ENCODE results near the gene FAM53B.
"Not testable (repeated sequence)": the region's sequence is repeated elsewhere in the genome, so short reads cannot be mapped to it uniquely, and the experiment has no call there.

Gene FAM53B

GRCh38 chr10:124588341-124588735 is 155.8 kb downstream of the FAM53B start:
- H3K4me1 ChIP-seq (ENCODE audit: control insufficient read depth, low read depth, low read length); H3K27ac ChIP-seq (ENCODE audit: low read length); H3K27me3 ChIP-seq (ENCODE audit: control insufficient read depth, insufficient read depth, low read length); H3K4me3 ChIP-seq (ENCODE audit: low read length); H3K36me3 ChIP-seq (ENCODE audit: control insufficient read depth, low read depth, low read length); H3K9me3 ChIP-seq (ENCODE audit: control insufficient read depth, low read depth, low read length); H3K9ac ChIP-seq (ENCODE audit: low read length): not testable (repeated sequence)

DNA sequence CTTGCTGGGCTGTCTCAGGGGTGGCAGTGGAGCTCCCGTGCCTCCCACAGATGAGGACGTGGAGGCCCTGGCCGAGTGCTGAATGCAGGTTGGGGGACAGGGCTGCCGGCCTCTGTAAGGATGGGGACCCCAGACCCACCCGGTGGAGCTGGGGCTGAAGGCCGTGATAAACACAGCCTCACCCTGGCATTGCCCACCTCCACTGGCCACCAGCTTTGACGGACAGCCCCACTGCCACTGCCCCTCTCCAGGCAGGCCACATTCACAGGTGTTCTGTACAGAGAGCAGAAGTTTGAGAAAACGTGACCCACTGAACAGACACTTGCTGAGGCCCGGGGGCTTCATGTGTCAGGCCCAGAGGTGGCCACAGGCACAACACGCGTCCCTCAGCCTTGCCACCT is 156.4 kb downstream of the FAM53B start:
- Histone ChIP-seq H3K27ac (ENCODE audit: low read length) (no peak overlapping the region), H3K36me3 (ENCODE audit: control insufficient read depth, low read depth, low read length) (no peaks in the 10 kb centered on the region), H3K27me3 (ENCODE audit: control insufficient read depth, insufficient read depth, low read length) (no peaks in the 10 kb centered on the region), H3K9me3 (ENCODE audit: control insufficient read depth, low read depth, low read length) (no peaks in the 10 kb centered on the region), H3K4me1 (ENCODE audit: control insufficient read depth, low read depth, low read length) (no peaks in the 10 kb centered on the region), H3K9ac (ENCODE audit: low read length) (no peak overlapping the region), H3K4me3 (ENCODE audit: low read length) (no peak overlapping the region)

DNA sequence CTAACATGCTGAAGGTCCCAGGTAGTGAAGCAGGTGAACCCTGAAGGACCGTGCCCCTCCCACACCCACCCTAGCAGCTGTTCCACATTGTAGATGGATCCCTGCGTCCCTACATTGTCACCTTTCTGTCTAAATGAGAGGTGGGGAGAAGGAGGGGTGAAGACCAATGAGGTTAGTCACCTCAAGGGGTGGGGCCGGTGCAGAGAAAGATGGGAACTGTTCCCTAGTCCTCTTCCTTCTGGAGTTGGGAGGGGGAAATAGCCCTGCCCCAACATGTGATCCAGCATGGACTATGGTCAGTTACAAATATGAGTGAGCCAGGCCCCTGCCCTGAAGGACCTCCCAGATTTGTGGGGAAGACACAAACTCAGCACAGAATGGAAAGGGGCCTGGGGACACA is 158.0 kb downstream of the FAM53B start:
- H3K4me1 ChIP-seq (ENCODE audit: control insufficient read depth, low read depth, low read length) = no peaks in the 10 kb centered on the region
- H3K9me3 ChIP-seq (ENCODE audit: control insufficient read depth, low read depth, low read length) = no peaks in the 10 kb centered on the region
- H3K27me3 ChIP-seq (ENCODE audit: control insufficient read depth, insufficient read depth, low read length) = no peaks in the 10 kb centered on the region
- no peak overlapping the region for H3K9ac ChIP-seq (ENCODE audit: low read length)
- no peak overlapping the region for H3K27ac ChIP-seq (ENCODE audit: low read length)
- no peak overlapping the region for H3K4me3 ChIP-seq (ENCODE audit: low read length)
- no peaks in the 10 kb centered on the region for H3K36me3 ChIP-seq (ENCODE audit: control insufficient read depth, low read depth, low read length)

DNA sequence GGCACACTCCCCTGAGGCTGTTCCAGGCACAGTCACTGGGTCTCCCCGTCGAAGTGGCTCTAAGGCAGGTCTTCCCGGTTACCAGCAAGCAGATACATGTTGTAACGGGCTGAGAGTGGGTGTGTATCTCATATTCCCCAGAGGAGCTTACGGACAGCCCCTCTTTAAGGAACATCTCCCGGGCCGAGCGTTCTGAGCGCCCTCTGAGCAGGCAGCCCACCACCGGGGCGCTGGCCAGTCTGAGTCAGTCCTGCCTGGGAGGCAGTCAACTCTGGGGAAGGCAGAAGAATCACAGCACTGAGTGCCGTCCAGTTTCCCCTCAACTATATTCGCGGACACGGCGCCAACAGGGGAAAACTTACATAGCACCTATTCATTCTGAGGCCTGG is 165.2 kb downstream of the FAM53B start:
- no peaks in the 10 kb centered on the region for H3K9me3 ChIP-seq (ENCODE audit: control insufficient read depth, low read depth, low read length)
- no peak overlapping the region for H3K4me3 ChIP-seq (ENCODE audit: low read length)
- no peak overlapping the region for H3K9ac ChIP-seq (ENCODE audit: low read length)
- no peaks in the 10 kb centered on the region for H3K36me3 ChIP-seq (ENCODE audit: control insufficient read depth, low read depth, low read length)
- H3K4me1 ChIP-seq (ENCODE audit: control insufficient read depth, low read depth, low read length) = no peaks in the 10 kb centered on the region
- no peak overlapping the region for H3K27ac ChIP-seq (ENCODE audit: low read length)
- no peaks in the 10 kb centered on the region for H3K27me3 ChIP-seq (ENCODE audit: control insufficient read depth, insufficient read depth, low read length)

DNA sequence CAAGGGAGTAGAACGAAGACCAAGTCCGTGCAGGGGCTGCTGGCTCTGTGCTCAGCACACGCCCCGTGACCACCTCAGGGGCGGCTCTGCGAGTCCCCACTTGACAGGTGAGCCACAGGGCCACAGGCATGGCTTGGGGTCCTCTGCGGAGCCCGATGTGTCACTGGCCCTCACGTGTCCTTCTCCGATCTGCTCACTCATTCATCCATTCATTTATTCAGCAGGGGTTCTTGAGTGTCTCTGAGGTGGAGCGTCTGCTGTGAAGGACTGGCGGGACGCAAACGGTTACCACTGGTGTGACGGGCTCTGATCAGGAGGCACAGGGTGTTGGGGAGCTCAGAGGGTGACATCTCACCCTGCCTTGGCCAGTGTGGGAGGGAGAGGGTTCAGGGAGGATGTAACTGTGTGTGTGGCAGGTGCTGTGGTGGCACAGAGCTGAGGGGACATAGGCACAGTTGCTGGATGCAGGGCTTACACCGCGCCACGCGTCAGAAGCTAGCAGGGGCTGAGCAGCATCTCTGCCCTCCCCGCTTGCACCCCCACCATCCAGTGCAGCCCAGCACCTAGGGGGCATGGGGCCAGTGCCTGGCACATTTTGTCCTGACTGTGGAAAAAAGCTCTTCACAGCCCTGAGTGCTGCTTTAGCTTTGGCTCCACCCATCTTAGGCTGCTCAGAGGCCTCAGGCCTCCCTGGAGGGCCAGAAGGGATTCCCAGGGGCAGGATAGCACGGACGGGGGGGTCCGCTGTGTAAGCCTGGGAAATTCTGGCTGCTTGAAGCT is 165.8 kb downstream of the FAM53B start:
- Histone ChIP-seq H3K36me3 (ENCODE audit: control insufficient read depth, low read depth, low read length) (no peaks in the 10 kb centered on the region), H3K27ac (ENCODE audit: low read length) (no peak overlapping the region), H3K9me3 (ENCODE audit: control insufficient read depth, low read depth, low read length) (no peaks in the 10 kb centered on the region), H3K4me1 (ENCODE audit: control insufficient read depth, low read depth, low read length) (no peaks in the 10 kb centered on the region), H3K27me3 (ENCODE audit: control insufficient read depth, insufficient read depth, low read length) (no peaks in the 10 kb centered on the region), H3K4me3 (ENCODE audit: low read length) (no peak overlapping the region), H3K9ac (ENCODE audit: low read length) (no peak overlapping the region)

DNA sequence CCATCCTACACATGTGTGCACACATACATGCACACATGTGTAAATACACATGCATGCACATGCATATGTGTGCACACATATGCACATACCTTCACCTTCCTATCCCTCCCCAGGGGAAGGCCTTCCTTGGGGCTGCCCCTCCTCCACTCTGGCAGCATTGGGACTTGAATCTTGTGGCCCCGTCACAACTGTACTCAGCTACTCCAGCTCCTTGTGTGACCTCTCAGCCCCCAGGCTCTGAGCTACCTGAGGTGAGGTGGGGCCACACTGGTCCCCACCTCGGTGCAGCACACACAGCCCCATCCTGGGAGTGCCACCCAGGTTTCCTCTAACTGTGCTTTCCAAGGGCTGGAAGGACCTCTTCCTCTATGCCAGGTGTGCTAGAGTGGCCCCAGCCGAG is 166.5 kb downstream of the FAM53B start:
- no peaks in the 10 kb centered on the region for H3K27me3 ChIP-seq (ENCODE audit: control insufficient read depth, insufficient read depth, low read length)
- H3K9me3 ChIP-seq (ENCODE audit: control insufficient read depth, low read depth, low read length) = no peaks in the 10 kb centered on the region
- H3K4me3 ChIP-seq (ENCODE audit: low read length) = no peak overlapping the region
- H3K9ac ChIP-seq (ENCODE audit: low read length) = no peak overlapping the region
- no peaks in the 10 kb centered on the region for H3K36me3 ChIP-seq (ENCODE audit: control insufficient read depth, low read depth, low read length)
- H3K27ac ChIP-seq (ENCODE audit: low read length) = no peak overlapping the region
- no peaks in the 10 kb centered on the region for H3K4me1 ChIP-seq (ENCODE audit: control insufficient read depth, low read depth, low read length)

- Histone ChIP-seq H3K27ac (ENCODE audit: low read length) (no peak overlapping the region), H3K9me3 (ENCODE audit: control insufficient read depth, low read depth, low read length) (no peaks in the 10 kb centered on the region), H3K27me3 (ENCODE audit: control insufficient read depth, insufficient read depth, low read length) (no peaks in the 10 kb centered on the region), H3K4me3 (ENCODE audit: low read length) (no peak overlapping the region), H3K4me1 (ENCODE audit: control insufficient read depth, low read depth, low read length) (no peaks in the 10 kb centered on the region), H3K9ac (ENCODE audit: low read length) (no peak overlapping the region), H3K36me3 (ENCODE audit: control insufficient read depth, low read depth, low read length) (no peaks in the 10 kb centered on the region)
Measured at GRCh38 chr10:124576526-124577420, 167.4 kb downstream of the FAM53B start.

DNA sequence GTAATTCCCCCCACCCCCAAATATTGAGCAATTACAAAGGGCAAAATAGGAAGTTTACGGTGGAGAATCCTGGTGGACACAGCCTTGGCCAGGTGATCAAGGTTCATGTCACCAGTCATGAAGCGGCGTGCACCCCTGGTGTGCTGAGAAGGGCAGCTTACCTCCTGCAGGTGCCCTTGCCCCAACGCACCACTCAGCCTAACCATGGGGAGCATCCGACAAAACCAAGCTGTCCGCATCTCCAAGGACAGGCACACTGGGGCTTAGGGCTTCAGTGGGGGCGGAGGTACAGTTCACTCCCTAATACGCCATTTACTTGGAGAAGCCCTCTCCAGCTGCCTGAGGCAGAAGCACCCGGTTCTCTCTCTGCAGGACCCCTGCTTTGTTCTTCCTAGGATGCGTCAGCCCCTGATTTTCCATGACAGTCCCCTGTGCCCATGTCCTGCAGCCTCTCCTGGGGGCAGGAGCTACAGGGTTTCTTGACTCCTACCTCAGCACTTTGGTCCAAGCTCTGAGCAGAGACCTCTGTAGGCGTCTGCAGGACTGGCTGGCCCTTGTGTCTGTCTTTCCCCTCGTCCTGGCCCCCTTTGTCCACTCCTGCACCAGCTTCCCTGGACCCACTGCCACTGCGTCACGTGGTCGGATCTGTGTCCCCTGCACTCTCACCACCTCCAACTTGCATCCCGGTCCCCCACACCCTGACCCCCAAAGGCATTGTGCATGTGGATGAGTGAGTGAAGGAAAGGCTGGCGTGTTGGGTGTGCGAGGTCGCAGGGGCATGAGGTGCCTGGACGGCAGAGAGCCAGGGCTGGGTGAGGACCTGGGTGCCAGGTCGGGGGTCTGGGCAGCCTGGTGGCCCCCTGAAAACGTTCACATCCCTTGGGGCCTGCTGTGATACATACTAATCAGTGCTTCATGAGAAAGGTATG is 168.8 kb downstream of the FAM53B start:
- Histone ChIP-seq H3K27me3 (ENCODE audit: control insufficient read depth, insufficient read depth, low read length) (no peaks in the 10 kb centered on the region), H3K4me1 (ENCODE audit: control insufficient read depth, low read depth, low read length) (no peaks in the 10 kb centered on the region), H3K9me3 (ENCODE audit: control insufficient read depth, low read depth, low read length) (no peaks in the 10 kb centered on the region), H3K9ac (ENCODE audit: low read length) (no peak overlapping the region), H3K36me3 (ENCODE audit: control insufficient read depth, low read depth, low read length) (no peaks in the 10 kb centered on the region), H3K27ac (ENCODE audit: low read length) (no peak overlapping the region), H3K4me3 (ENCODE audit: low read length) (no peak overlapping the region)

DNA sequence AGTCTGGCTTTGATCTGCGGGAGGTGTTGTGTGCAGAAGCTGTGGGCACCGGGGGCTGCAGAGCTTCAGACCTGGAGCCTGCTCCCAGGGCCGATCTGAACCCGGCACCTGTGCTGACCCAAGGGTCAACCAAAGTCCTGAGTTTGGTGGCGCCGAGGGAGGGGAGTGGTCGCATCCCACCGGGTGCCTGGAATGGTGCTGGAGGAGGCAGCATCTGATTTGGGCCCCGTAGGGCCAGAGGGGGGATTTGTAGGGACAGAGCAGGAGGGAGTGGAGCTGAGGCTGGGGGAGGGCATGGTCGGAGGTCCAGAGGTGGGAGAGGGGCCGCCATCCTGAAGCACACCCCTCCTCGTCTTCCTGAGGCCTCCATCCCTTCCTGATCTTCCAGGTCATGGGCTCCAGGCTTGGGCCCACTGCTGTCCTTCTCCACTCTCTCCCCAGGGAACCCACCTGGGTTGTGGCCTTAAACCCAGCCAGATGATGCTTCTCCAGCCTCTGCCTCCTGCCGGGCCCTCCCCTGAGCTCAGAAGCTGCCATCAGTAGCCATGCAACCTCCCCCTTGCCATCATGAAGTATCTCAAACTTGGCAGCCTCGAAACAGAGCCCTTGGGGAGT is 169.6 kb downstream of the FAM53B start:
- no peak overlapping the region for H3K4me3 ChIP-seq (ENCODE audit: low read length)
- no peaks in the 10 kb centered on the region for H3K36me3 ChIP-seq (ENCODE audit: control insufficient read depth, low read depth, low read length)
- no peaks in the 10 kb centered on the region for H3K27me3 ChIP-seq (ENCODE audit: control insufficient read depth, insufficient read depth, low read length)
- H3K27ac ChIP-seq (ENCODE audit: low read length) = no peak overlapping the region
- H3K9me3 ChIP-seq (ENCODE audit: control insufficient read depth, low read depth, low read length) = no peaks in the 10 kb centered on the region
- H3K9ac ChIP-seq (ENCODE audit: low read length) = no peak overlapping the region
- H3K4me1 ChIP-seq (ENCODE audit: control insufficient read depth, low read depth, low read length) = no peaks in the 10 kb centered on the region

- Histone ChIP-seq H3K36me3 (ENCODE audit: control insufficient read depth, low read depth, low read length) (no peaks in the 10 kb centered on the region), H3K4me3 (ENCODE audit: low read length) (no peak overlapping the region), H3K9me3 (ENCODE audit: control insufficient read depth, low read depth, low read length) (no peaks in the 10 kb centered on the region), H3K27me3 (ENCODE audit: control insufficient read depth, insufficient read depth, low read length) (no peaks in the 10 kb centered on the region), H3K27ac (ENCODE audit: low read length) (no peak overlapping the region), H3K9ac (ENCODE audit: low read length) (no peak overlapping the region), H3K4me1 (ENCODE audit: control insufficient read depth, low read depth, low read length) (no peaks in the 10 kb centered on the region)
Measured at GRCh38 chr10:124573726-124574455, 170.3 kb downstream of the FAM53B start.

Measured in iPS-18a (cell line).